Endothelial cell of umbilical vein (primary cell): ENCODE data around the gene RNF151. TPM values are rescaled to one million over a fixed set of nuclear protein-coding genes. Genes with fewer than 3 reads are reported as not detected.
A peak's percentile ranks its signal among the peaks of the same experiment; 100 is the strongest.
"Not testable (repeated sequence)": the region's sequence is repeated elsewhere in the genome, so short reads cannot be mapped to it uniquely, and the experiment has no call there.

ENCODE experiments used
- BruUV-seq: library from RNA; stranded (reverse); fragments of 400-500 nt; replicated peaks from 2 replicates; lab custom pipeline; 2021; lab: Mats Ljungman, UMichigan
- CTCF ChIA-PET: fragments of 300-600, 350-600 bp; sonication (Branson Sonifier 250); formaldehyde crosslinking; loops from one replicate; lab custom pipeline; 2021; ENCODE audit warnings: antibody characterized with exemption, inconsistent platforms; lab: Charles Lee
- POLR2A ChIA-PET: fragments of 300-600, 350-600 bp; sonication (Branson Sonifier 250); formaldehyde crosslinking; loops from one replicate; lab custom pipeline; 2021; ENCODE audit warnings: antibody characterized with exemption, inconsistent platforms; lab: Charles Lee
- DNase-seq: peaks from one replicate; pipeline ENCODE4 v3.0.0-alpha.2; 2011; ENCODE audit warnings: low read depth, low spot score
- FAIRE-seq: peaks from 2 replicates; lab custom pipeline; 2011; peaks lifted over from hg19 to GRCh38; lab: Jason Lieb, UNC
- H2AFZ ChIP-seq: 2 replicates; pipeline ENCODE4 v1.6.0; 2012; ENCODE audit warnings: low read depth, low read length, control low read depth, inconsistent platforms
- H3K27ac ChIP-seq: 2 replicates; pipeline ENCODE4 v1.5.1; 2011; ENCODE audit warnings: low read depth, mild to moderate bottlenecking, control low read depth, low read length, moderate library complexity; ENCODE audit not compliant: insufficient read depth
- H3K27me3 ChIP-seq, 2 experiments: 2 replicates each; pipeline versions ENCODE4 v1.6.0 to v1.6.1; 2011; ENCODE audit warnings: low read length in 2 of 2, mixed read lengths in 1 of 2; ENCODE audit not compliant: control insufficient read depth in 2 of 2, insufficient read depth in 2 of 2
- H3K36me3 ChIP-seq, 2 experiments: 2 replicates in 1 of 2; 3 replicates in 1 of 2; pipeline ENCODE4 v1.5.1; 2011; ENCODE audit warnings: low read length in 2 of 2, mild to moderate bottlenecking in 1 of 2, moderate library complexity in 1 of 2; ENCODE audit not compliant: control insufficient read depth in 2 of 2, insufficient read depth in 2 of 2; ENCODE audit errors: extremely low read depth in 1 of 2
- H3K4me1 ChIP-seq: 3 replicates; pipeline ENCODE4 v1.5.1; 2011; ENCODE audit warnings: mild to moderate bottlenecking, low read length; ENCODE audit not compliant: control insufficient read depth, insufficient read depth; ENCODE audit errors: extremely low read depth
- H3K4me2 ChIP-seq: 2 replicates; pipeline ENCODE4 v1.6.1; 2011; ENCODE audit warnings: low read length, control low read depth, mixed read lengths; ENCODE audit not compliant: insufficient read depth
- H3K4me3 ChIP-seq, 3 experiments: fragments of 200-600 bp in 1 of 3; sonication (generic), shearing (Covaris generic) in 1 of 3; replicated peaks in 1 of 3; 2 replicates each; pipeline ENCODE4 v1.5.1; 2011 to 2016; ENCODE audit warnings: control low read depth in 3 of 3, low read length in 3 of 3, mild to moderate bottlenecking in 2 of 3, inconsistent platforms in 1 of 3, low read depth in 1 of 3, moderate library complexity in 1 of 3; ENCODE audit not compliant: insufficient read depth in 1 of 3
- H3K79me2 ChIP-seq: 2 replicates; pipeline ENCODE4 v1.6.0; 2012; ENCODE audit warnings: low read length, inconsistent platforms; ENCODE audit not compliant: control insufficient read depth, insufficient read depth
- H3K9ac ChIP-seq: replicated peaks from 2 replicates; pipeline ENCODE3; 2011; ENCODE audit warnings: low read length, control low read depth; ENCODE audit not compliant: insufficient read depth; ENCODE audit errors: extremely low read depth
- H3K9me1 ChIP-seq: replicated peaks from 3 replicates; pipeline ENCODE4 v1.6.0; 2011; ENCODE audit warnings: mild to moderate bottlenecking, low read length; ENCODE audit not compliant: control insufficient read depth, insufficient read depth; ENCODE audit errors: extremely low read depth
- H3K9me3 ChIP-seq: replicated peaks from 2 replicates; pipeline ENCODE4 v1.5.1; 2012; ENCODE audit warnings: low read length, inconsistent platforms; ENCODE audit not compliant: control insufficient read depth, insufficient read depth
- H4K20me1 ChIP-seq: replicated peaks from 2 replicates; pipeline ENCODE3; 2011; ENCODE audit warnings: mild to moderate bottlenecking, low read length; ENCODE audit not compliant: control insufficient read depth, insufficient read depth; ENCODE audit errors: extremely low read depth
- FOS ChIP-seq: IDR thresholded peaks from 2 replicates; pipeline ENCODE4 v1.6.1; 2011; ENCODE audit warnings: mild to moderate bottlenecking, low read length, moderate library complexity, borderline replicate concordance; ENCODE audit not compliant: insufficient read depth
- GATA2 ChIP-seq: IDR thresholded peaks from 2 replicates; pipeline ENCODE4 v1.7.0; 2011; ENCODE audit warnings: low read depth, mild to moderate bottlenecking, moderate library complexity, mixed read lengths, low read length; ENCODE audit not compliant: insufficient read length, insufficient read depth
- POLR2A ChIP-seq: IDR thresholded peaks from 2 replicates; pipeline ENCODE4 v1.6.1; 2012; ENCODE audit warnings: low read depth, mild to moderate bottlenecking, control low read depth, low read length
- POLR2AphosphoS5 ChIP-seq: IDR thresholded peaks from 2 replicates; pipeline ENCODE4 v1.6.1; 2012; ENCODE audit warnings: low read depth, mild to moderate bottlenecking, control low read depth, low read length, moderate library complexity; ENCODE audit not compliant: insufficient read depth
- dilution Hi-C: fragments of 300-500 bp; cut with MboI; formaldehyde crosslinking; loops from one replicate; pipeline ENCODE4 v1.15.0; 2019; ENCODE audit warnings: low sequenced_read_pairs; ENCODE audit not compliant: extremely low pct_ligation_motif_present
- intact Hi-C: fragments of 100-400 bp; cut with micrococcal nuclease; formaldehyde crosslinking; loops from one replicate; pipeline ENCODE4 v1.10.0; 2022
- polyA plus RNA-seq, 4 experiments: library from polyadenylated mRNA; depleted of rRNA in 3 of 4; stranded (reverse) in 3 of 4; unstranded in 1 of 4; fragments of >200 nt; gene quantifications; 2 replicates each; pipeline versions ENCODE4 v1.2.1 to v1.2.3, GENCODE V29; 2011 to 2012; ENCODE audit warnings: missing spikeins in 1 of 4
- total RNA-seq: library from RNA; stranded (reverse); gene quantifications from 2 replicates; pipeline ENCODE4 v1.2.3, GENCODE V29; 2021
- TF ChIP-seq, protein P1 (sequence below), 2 donors: IDR thresholded peaks; 1 replicate in 1 of 2; 2 replicates in 1 of 2; pipeline ENCODE4 v1.5.1; 2011; ENCODE audit warnings: low read length in 2 of 2, mild to moderate bottlenecking in 2 of 2, moderate library complexity in 2 of 2, control low read depth in 1 of 2, inconsistent platforms in 1 of 2, low read depth in 1 of 2; ENCODE audit not compliant: insufficient read depth in 1 of 2; ENCODE audit errors: extremely low read depth in 1 of 2

Gene RNF151
- total and polyA plus RNA-seq, 2 donors (not counting 3 experiments of a cell fraction or from before 2014, with no cell fraction given): not detected

DNA sequence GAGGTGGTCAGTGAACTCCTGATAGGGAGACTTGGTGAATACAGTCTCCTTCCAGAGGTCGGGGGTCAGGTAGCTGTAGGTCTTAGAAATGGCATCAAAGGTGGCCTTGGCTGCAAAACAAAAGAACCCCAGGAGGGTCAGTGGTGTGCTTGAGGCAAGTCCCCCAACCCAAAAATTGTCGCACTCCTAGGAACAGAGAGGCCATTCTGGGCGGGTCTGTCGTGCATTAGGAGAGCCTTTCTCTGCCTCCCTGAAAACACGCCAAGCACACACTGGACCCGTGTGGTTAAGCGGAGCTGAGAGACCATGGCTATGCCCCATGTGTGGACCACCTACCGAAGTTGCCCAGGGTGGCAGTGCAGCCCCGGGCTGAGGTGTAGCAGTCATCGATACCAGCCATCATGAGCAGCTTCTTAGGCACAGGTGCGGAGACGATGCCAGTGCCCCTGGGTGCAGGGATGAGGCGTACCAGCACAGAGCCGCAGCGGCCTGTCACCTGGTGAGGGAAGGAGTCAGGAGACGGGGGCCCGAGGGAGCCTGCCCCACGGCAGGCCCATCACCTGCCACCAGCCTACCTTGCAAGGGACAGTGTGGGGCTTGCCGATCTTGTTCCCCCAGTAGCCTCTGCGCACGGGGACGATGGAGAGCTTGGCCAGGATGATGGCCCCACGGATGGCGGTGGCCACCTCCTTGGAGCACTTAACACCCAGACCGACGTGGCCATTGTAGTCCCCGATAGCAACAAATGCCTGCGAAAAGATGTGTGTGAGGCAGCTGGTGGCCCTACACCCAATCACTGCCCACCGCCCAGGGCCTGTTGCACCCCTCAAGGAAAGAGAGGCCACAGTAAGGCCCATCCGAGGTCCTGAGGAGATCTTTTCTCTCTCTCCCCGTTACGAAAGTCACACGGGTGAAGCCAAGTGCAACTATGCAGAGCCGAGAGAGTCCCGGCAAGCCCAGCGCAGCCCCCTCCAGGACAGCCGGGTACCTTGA lies 4.2 kb upstream of the RNF151 start:
- H3K27ac ChIP-seq, H4K20me1 ChIP-seq, FAIRE-seq, H3K9me3 ChIP-seq, DNase-seq, POLR2A ChIA-PET, intact Hi-C loops, H3K27me3 ChIP-seq, H3K9me1 ChIP-seq, H2AFZ ChIP-seq, dilution Hi-C loops: not testable (repeated sequence)
- Histone ChIP-seq H3K79me2 (peaks cover 50% of the 10 kb centered on the region), H3K36me3 (peaks cover 8 to 17% of the 10 kb centered on the region in 2 experiments), H3K4me3 (peak overlapping the region in 2 of 3 experiments; percentile 89 to 95), H3K9ac (peak overlapping the region; percentile 92), H3K4me1 (peaks cover 27% of the 10 kb centered on the region), H3K4me2 (peak overlapping the region; percentile 95)
- CTCF ChIA-PET: interaction anchor here (2.2 kb wide), 1 partner anchor 178 kb away, joined by 9 read pairs; no protein-coding TSS in a partner anchor
- BruUV-seq: TSS peak; percentile 48

DNA sequence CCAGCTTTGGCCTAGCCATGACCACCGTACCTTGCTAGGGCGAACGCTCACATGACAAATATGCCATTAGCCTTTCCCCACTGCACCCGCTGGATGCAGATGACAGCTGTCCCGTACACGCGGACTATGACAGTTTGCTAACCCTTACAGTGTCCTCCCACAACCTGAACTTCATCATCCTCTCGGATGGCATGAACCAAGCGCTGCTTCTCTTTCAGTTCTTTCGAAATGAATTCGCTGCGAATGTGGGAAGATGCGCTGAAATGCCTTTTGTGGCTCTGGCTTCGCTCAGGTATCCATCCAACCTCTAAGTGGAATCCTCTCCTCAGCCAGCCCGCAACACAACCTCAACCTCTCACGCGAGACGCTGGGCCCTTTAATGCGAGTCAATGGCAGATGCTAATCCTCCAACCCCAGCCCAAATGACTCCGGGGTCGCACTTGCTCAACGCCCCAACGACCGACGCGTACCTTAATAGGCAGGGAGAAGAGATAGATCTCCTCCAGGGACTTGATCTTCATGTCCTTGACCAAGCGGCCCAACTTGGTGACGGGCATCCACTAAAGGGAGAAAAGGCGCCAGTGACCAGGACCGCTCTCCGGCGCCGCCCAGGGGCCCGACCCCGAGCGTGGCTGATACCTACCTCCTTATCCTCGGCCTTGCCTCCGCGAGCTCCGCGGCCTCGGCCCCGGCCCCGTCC lies 2.7 kb upstream of the RNF151 start:
- H3K9ac ChIP-seq: peak overlapping the region; percentile 92
- intact Hi-C loops (loop anchor here (2.0 kb wide), 1 partner anchor 45 kb away; the partner anchor contains the start of gene ZNF598), dilution Hi-C loops (no loop called here)
- H2AFZ ChIP-seq: no peak overlapping the region
- H3K9me1 ChIP-seq: no peaks in the 10 kb centered on the region
- ChIA-PET POLR2A (interaction anchor here (0.6 to 1.4 kb wide), 10 partner anchors 8 to 543 kb away, joined by 3 to 11 read pairs (median 4); partner anchors contain the start of genes MSRB1, NUBP2, SPSB3 and TBL3), CTCF (interaction anchor here (0.9 to 1.6 kb wide), 3 partner anchors 11 to 177 kb away, joined by 3 to 7 read pairs (median 3); no protein-coding TSS in a partner anchor)
- FAIRE-seq: peak; percentile 44
- H3K4me2 ChIP-seq: peak overlapping the region; percentile 95
- H3K4me1 ChIP-seq: peaks cover 27% of the 10 kb centered on the region
- peak overlapping the region; percentile 65 for H3K27ac ChIP-seq
- BruUV-seq: no TSS peak
- no peaks in the 10 kb centered on the region for H3K9me3 ChIP-seq
- peak overlapping the region; percentile 85 to 95 (median 89) for H3K4me3 ChIP-seq
- TF ChIP-seq FOS (no peak), POLR2AphosphoS5 (peak; percentile 11), POLR2A (peak; percentile 4), GATA2 (no peak)
- TF ChIP-seq, protein P1, sequence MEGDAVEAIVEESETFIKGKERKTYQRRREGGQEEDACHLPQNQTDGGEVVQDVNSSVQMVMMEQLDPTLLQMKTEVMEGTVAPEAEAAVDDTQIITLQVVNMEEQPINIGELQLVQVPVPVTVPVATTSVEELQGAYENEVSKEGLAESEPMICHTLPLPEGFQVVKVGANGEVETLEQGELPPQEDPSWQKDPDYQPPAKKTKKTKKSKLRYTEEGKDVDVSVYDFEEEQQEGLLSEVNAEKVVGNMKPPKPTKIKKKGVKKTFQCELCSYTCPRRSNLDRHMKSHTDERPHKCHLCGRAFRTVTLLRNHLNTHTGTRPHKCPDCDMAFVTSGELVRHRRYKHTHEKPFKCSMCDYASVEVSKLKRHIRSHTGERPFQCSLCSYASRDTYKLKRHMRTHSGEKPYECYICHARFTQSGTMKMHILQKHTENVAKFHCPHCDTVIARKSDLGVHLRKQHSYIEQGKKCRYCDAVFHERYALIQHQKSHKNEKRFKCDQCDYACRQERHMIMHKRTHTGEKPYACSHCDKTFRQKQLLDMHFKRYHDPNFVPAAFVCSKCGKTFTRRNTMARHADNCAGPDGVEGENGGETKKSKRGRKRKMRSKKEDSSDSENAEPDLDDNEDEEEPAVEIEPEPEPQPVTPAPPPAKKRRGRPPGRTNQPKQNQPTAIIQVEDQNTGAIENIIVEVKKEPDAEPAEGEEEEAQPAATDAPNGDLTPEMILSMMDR (IDR thresholded peaks at IDR 0.05; ENCODE audit: extremely low read depth in 1 of 2, insufficient read depth in 1 of 2, low read depth in 1 of 2, low read length in 2 of 2): peak; percentile 14 to 49
- H4K20me1 ChIP-seq: no peaks in the 10 kb centered on the region
- H3K36me3 ChIP-seq: peaks cover 8 to 17% of the 10 kb centered on the region in 2 experiments
- H3K27me3 ChIP-seq: no peaks in the 10 kb centered on the region
- DNase-seq: peak; percentile 39
- peaks cover 50% of the 10 kb centered on the region for H3K79me2 ChIP-seq
